ENCODE data around the gene SH3BP1.

- TF ChIP-seq POLR2AphosphoS5 (IDR thresholded peaks at IDR 0.05; ENCODE audit: insufficient read depth in 1 of 2, low read depth in 1 of 2) (no peak), POLR2A (IDR thresholded peaks at IDR 0.05) (no peak)
Measured at GRCh38 chr22:37636949-37637273, 2.6 kb upstream of the SH3BP1 start.
